GM18499 (cell line): ENCODE data around the gene IL1RN.

Experiments used
- ATAC-seq: cut with Tn5 transposase; IDR thresholded peaks from one replicate; pipeline ENCODE4 v1.9.1; 2021; ENCODE audit warnings: moderate number of reproducible peaks; ENCODE audit not compliant: insufficient read depth, unreplicated experiment

IL1RN gene

DNA sequence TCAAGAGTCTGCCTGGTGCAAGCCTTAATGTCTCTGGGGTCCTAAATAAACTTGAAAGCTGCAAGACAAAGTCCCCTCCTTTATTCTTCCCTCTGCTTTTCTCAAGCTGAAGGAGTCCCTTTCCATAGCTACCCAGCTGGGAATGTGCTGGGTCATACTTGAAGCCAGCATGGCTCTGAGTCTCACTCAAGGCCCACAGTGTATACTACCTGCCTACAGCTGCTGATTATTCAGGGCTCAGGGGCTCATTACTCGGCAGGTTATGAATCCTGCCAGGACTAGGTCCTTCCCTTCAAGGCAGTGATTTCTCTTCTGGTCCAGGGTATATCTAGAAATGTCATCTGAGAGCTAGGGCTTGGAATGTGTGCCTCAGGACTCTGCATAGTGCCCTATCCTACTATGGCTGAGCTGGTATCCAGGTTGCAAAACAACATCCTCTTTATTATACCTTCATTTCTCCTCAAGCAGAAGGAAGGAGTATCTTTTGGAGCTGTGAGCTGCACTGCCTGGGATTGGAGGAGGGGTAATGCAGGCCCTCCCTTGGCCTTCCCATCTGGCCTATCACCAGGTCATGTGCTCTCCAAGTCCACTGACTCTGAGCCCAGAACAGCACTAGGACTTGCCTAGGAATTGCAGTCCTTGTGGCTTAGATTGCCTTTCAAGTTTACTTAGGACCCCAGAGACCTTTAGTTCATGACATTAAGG is 22.3 kb downstream of the IL1RN start:
- no peak for ATAC-seq

DNA sequence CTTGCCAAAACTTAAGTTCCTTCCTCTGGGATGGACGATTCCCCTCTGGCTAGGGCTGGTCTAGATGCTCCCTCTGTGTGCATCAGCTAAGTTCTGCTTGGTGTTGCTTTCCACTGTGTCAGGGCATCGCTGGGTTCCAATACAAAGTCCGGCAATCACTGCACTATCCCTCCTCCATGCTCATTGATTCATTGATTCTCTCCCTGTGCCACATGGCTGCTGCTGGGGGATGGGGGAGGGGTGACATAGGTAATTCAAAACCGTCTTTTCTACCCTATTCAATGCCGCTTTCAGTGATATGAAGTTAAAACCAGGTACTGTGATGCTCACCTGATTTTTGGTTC is 22.8 kb downstream of the IL1RN start:
- no peak for ATAC-seq

DNA sequence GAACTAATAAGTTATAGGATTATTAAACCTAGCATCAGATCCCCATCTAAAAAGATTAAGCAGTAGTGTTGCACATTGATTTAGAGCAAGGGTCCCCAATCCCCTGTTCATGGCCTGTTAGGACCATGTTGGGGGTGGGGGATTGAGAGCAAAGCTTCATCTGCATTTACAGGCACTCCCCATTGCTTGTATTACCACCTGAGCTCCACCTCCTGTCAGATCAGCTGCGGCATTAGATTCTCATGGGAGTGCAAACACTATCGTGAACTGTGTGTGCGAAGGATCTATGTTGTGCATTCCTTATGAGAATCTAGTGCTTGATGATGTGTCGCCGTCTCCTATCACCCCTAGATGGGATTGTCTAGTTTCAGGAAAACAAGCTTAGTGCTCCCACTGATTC is 27.9 kb downstream of the IL1RN start:
- no peak for ATAC-seq

DNA sequence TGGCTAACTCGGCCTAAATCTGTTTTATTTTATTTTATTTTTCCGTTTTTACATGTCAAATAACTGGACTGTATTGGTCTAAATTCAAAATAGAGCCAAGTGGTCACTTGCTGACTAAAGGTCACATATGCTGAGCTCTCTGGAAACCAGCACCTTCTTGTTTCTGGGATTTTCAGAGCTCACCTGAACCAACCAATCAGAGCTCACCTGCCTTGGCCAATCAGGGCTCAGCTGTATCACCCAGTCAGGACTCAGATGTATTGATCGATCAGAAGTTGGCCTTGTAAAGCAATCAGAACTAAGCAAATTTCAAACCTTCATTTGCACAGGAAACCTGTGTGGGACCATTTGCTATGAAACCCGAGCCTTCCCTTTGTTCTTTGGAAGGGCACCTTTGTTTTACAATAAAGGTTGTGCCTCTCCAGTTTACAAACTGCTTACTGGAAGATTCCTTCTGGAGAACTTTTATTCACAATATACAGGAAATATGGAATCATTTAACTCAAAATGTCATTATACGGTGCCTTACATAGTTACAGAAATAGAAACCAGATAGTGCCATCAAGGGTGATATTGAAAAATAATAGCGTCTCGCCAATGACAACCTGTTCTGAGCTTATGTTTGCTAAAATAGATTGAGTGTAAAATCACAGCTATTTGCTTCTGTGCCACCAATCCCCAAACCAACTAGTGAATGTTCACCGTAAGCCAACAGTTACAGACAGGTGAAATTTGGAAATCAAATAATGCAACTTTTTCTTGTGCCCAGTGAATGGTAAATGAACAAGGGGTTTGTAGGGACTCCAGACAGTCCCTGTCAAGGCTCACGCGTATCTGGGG is 29.1 kb downstream of the IL1RN start:
- no peak for ATAC-seq

DNA sequence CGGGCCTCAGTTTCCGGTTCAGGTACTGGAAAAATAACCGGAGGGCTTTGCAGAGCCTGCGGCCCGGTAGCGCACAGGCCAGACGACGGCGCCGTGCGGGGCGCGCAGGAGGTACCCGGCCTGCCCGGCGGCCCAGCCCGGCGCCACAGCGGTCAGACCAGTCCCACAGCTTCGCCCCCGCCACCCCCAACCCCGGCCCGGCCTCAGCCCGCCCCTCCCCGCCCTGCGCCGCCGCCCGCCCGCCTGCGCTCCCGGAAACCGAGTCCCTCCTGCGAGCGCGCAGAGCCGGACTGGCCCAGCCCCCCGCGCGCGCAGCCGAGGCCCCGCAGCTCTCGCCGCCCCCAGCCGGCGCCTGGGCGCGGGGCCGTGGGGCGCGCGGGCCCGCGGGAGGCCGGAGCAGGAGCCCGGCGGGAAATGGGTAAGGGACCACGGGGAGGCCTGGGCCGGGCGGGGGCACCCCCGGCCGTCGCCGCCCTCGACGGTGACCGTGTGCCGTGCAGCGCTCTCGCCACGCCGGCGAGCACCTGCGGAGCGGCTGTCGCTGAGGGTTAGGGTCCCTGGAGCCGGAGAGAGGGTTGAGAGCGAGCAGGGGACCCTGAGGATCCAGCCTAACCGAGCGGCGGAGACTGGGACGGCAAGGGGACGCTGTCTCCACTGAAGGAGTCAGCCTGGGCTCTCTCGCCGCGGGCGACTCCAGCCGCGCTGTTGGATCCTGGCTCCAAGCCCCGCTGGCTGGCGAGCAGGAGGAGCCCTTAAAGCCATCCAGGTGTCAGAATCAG is 29.9 kb downstream of the IL1RN start:
- no peak for ATAC-seq

DNA sequence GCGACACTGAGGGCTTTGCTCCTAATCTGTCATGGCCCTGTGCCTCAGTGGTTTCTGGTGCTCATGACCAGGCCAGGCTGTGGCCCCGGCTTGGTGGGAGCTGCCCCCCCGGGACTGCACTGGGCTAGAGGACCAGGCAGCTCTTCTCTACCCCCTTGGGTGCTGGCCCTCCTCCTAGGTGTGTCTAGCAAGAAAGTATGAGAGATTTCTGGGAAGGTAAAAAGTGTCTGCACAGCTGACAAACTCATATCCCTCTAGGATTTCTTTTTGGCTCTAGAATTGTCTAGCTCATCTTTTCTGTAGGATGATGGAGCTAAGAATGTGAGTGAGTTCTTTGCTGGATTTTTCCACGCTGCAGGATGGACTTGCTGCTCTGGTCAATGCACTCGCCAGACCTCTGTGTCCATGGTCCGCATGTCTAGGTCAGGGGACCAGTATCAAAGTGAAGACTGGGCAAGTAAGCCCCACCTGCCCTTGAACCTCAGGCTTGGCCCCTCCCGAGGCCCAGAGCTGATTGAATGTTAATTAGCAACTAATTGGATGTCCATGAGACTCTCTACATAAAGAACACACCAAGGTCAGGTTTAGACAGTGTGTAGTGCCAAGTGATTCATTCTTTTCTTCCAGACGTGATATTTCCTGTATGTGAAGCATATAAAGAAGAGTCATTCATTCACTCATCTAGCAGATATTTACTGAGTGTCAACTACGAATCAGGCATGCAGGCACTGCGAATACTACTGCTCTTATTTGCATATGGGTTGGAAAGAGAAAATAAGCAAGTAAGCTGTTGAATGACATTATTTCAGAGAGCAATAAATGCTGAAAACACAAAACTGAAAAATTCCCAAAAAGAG is 30.7 kb downstream of the IL1RN start:
- ATAC-seq: no peak

- ATAC-seq: no peak
These were observed 31.6 kb downstream of the IL1RN start for GRCh38 chr2:113158884-113159553.

- no peak for ATAC-seq
These were observed 32.9 kb downstream of the IL1RN start for GRCh38 chr2:113160248-113160647.

DNA sequence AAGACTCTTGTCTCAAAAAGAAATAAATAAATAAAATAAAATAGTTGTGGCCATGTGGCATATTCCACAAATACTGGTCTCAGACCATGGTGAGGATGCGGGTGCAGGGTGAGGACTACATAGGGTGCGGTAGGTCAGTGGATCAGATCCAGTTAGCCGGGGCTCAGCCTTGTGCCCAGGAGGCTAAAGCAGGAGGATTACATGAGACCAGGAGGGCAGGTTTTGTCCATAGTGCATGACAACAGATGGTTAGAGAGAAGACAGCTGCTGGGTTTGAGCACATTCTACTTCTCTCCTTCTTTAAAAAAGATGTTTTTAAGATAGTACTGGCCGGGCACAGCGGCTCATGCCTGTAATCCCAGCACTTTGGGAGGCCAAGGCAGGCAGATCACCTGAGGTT is 33.6 kb downstream of the IL1RN start:
- no peak for ATAC-seq

DNA sequence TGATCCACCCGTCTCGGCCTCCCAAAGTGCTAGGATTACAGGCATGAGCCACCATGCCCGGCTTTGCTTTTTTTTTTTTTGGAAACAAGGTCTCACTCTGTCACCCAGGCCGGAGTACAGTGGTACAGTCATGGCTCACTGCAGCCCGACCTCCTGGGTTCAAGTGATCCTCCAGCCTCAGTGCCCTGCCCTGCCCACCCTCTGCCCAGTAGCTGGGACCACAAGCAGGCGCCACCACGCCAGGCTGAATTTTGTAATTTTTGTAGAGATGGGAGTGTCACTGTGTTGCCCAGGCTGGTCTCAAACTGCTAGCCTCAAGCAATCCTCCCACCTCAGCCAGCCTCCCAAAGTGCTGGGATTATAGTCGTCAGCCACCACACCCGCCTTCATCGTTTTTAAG is 34.8 kb downstream of the IL1RN start:
- no peak for ATAC-seq

- no peak for ATAC-seq
These were observed 35.5 kb downstream of the IL1RN start for GRCh38 chr2:113162869-113163268.

GRCh38 chr2:113164215-113164929 is 37.0 kb downstream of the IL1RN start:
- ATAC-seq: no peak

DNA sequence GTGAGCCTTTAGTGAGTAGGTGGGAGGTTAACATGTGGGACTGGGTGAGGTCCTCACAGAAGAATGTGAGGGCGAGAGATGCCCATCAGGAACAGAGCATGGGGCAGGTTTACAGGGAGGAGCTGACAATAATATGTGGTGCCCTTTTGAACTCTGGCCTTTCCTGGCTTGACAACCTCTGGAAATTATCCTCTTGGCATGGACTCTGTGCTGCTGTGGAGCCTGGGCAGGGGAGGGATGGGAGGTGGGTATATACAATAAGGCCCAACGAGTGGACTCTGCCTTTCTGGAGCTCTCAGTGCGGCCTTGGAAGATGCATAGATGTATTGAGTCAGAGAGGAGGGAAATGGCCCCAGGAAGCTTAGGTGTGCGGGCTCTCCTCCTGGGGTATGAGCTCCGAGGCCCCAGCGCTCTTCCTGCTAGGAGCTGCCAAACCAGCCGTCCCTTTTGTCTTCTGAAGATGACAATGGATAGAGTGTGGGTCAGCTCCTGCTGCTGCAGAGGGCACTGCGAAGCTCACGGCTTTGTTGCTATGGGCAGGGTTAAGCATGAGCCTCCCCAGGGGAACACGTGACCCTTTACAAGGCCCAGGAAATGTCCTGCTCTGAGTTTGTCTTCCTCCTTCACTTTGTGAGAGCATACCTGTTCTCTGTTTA is 37.7 kb downstream of the IL1RN start:
- ATAC-seq: no peak

DNA sequence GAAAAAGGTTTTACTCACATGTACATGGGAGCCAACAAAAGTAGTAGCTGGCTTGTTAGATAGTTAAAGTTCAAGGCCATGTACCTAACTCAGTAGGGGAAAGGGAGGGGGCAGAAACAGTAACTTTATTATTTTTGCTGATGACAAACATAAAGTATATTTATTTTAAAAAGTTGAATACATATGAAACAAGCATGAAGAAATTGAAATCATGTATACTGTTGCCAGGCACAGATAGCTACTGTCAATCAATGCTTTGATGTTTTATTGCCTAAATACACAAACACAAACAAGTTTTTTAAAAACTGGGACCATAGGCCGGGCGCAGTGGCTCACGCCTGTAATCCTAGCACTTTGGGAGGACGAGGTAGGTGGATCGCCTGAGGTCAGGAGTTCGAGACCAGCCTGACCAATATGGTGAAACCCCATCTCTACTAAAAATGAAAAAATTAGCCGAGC is 38.8 kb downstream of the IL1RN start:
- ATAC-seq: no peak

- ATAC-seq: no peak
These were observed 39.9 kb downstream of the IL1RN start for GRCh38 chr2:113167115-113167932.

GRCh38 chr2:113167962-113168340 is 40.6 kb downstream of the IL1RN start:
- ATAC-seq: no peak

DNA sequence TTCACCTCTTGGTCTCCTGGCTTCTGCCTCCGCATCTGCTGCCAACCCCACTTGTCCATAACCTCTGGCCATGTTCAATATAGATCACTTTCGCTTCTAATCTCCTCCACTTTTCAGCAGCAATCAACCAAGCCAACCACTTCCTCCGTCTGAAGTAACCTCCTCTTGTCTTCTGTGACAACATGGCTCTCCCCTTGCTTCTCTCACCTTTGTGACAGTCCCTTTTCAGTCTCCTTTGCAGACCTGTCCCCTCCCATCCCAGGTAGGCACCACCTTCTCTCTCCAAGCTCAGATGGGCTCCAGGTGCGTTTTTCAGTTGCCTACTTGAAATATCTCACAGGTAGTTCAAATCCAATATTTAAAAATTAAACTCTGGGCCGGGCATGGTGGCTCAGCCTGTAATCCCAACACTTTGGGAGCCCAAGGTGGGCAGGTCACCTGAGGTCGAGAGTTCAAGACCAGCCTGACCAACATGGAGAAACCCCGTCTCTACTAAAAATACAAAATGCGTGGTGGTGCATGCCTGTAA is 41.7 kb downstream of the IL1RN start:
- no peak for ATAC-seq
